Hepatocyte (in vitro differentiated cells): ENCODE results near the gene STK11IP. TPM values are rescaled to one million over a fixed set of nuclear protein-coding genes. Genes with fewer than 3 reads are reported as not detected.

Experiments used
- DNase-seq: peaks from one replicate; pipeline ENCODE4 v3.0.0-alpha.2; 2016; ENCODE audit warnings: low spot score
- H2AFZ ChIP-seq: fragments of 200-600 bp; sonication (generic); 2 replicates; pipeline ENCODE4 v1.6.0; 2016; ENCODE audit warnings: antibody characterized with exemption, mild to moderate bottlenecking
- H3K27ac ChIP-seq: fragments of 200-600 bp; sonication (generic); 2 replicates; pipeline ENCODE4 v1.5.1; 2016; ENCODE audit warnings: mild to moderate bottlenecking
- H3K27me3 ChIP-seq: fragments of 200-600 bp; sonication (generic); 2 replicates; pipeline ENCODE4 v1.6.1; 2016
- H3K36me3 ChIP-seq: fragments of 200-600 bp; sonication (generic); replicated peaks from 2 replicates; pipeline ENCODE4 v1.5.1; 2016; ENCODE audit warnings: low read depth; ENCODE audit not compliant: insufficient read depth
- H3K4me1 ChIP-seq: fragments of 200-600 bp; sonication (generic); 2 replicates; pipeline ENCODE4 v1.5.1; 2016; ENCODE audit warnings: mild to moderate bottlenecking, moderate library complexity; ENCODE audit not compliant: insufficient read depth
- H3K4me2 ChIP-seq: fragments of 200-600 bp; sonication (generic); 2 replicates; pipeline ENCODE4 v1.6.0; 2016
- H3K4me3 ChIP-seq: fragments of 200-600 bp; sonication (generic); 2 replicates; pipeline ENCODE4 v1.5.1; 2016; ENCODE audit warnings: mild to moderate bottlenecking
- H3K79me2 ChIP-seq: fragments of 200-600 bp; sonication (generic); 2 replicates; pipeline ENCODE4 v1.6.0; 2017; ENCODE audit warnings: mild to moderate bottlenecking
- H3K9me2 ChIP-seq: fragments of 200-600 bp; sonication (generic); replicated peaks from 2 replicates; pipeline ENCODE4 v1.6.0; 2017; ENCODE audit warnings: mild to moderate bottlenecking; ENCODE audit not compliant: insufficient read depth
- H3K9me3 ChIP-seq: fragments of 200-600 bp; sonication (generic); 2 replicates; pipeline ENCODE4 v1.5.1; 2016; ENCODE audit warnings: low read depth, mild to moderate bottlenecking
- H4K20me1 ChIP-seq: fragments of 200-600 bp; sonication (generic); 2 replicates; pipeline ENCODE4 v1.6.0; 2016; ENCODE audit warnings: mild to moderate bottlenecking; ENCODE audit not compliant: insufficient read depth, poor library complexity, severe bottlenecking
- EZH2 ChIP-seq: fragments of 200-600 bp; sonication (generic); IDR thresholded peaks from 2 replicates; pipeline ENCODE4 v1.6.1; 2016; ENCODE audit warnings: antibody characterized with exemption, mild to moderate bottlenecking, borderline replicate concordance
- EZH2phosphoT487 ChIP-seq: fragments of 200-600 bp; sonication (generic); IDR thresholded peaks from one replicate; pipeline ENCODE4 v1.6.1; 2018; ENCODE audit warnings: antibody characterized with exemption, mild to moderate bottlenecking, low read depth, moderate library complexity; ENCODE audit not compliant: unreplicated experiment, severe bottlenecking
- WGBS: methylation state at CpG from one replicate; pipeline ENCODE4 v1.1.6; 2016; ENCODE audit warnings: low lambda C conversion rate; ENCODE audit errors: missing lambda C conversion rate; 5-methylcytosine and 5-hydroxymethylcytosine counted together
- polyA plus RNA-seq: library from polyadenylated mRNA; unstranded; fragments of >200 nt; fragmentation: Nextera tagmentation; extraction: Ambion mirVana; gene quantifications from 2 replicates; pipeline ENCODE4 v1.2.1, GENCODE V29; 2016
- total RNA-seq: library from RNA; depleted of rRNA; stranded (reverse); fragments of >200 nt; gene quantifications from 2 replicates; pipeline ENCODE4 v1.2.3, GENCODE V29; 2014
- TF ChIP-seq, protein P1 (sequence below): fragments of 200-600 bp; sonication (generic); IDR thresholded peaks from 2 replicates; pipeline ENCODE4 v1.5.1; 2016; ENCODE audit warnings: antibody characterized with exemption, mild to moderate bottlenecking; ENCODE audit not compliant: poor library complexity

Gene STK11IP
- total and polyA plus RNA-seq, 2 experiments from 2014 or later, result 16.7 to 17.6 TPM

DNA sequence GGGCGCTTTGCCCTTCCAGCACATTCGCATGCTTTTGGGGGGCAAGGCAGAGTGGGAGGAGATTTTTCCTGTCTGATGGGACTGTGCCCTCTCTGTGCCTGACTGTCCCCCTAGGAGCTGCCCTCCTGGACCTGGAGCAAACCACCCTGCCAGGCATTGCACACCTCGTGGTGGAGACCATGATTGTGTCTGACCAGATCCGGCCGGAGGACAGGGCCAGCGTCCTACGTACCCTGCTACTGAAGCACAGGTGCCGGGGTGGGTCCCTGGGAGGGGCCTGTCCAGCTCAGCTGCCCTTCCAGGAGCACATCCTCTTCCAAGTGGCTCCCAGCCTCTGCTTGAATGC is 35.1 kb downstream of the STK11IP start:
- Histone ChIP-seq H3K4me1 (peaks cover 6% of the 10 kb centered on the region), H3K79me2 (no peaks in the 10 kb centered on the region), H2AFZ (no peak overlapping the region), H3K9me3 (no peaks in the 10 kb centered on the region), H3K27me3 (no peaks in the 10 kb centered on the region), H3K36me3 (no peaks in the 10 kb centered on the region), H3K9me2 (no peaks in the 10 kb centered on the region), H3K4me2 (no peak overlapping the region), H3K27ac (no peak overlapping the region), H4K20me1 (no peaks in the 10 kb centered on the region), H3K4me3 (no peak overlapping the region)
- no peak for DNase-seq
- TF ChIP-seq, protein P1, sequence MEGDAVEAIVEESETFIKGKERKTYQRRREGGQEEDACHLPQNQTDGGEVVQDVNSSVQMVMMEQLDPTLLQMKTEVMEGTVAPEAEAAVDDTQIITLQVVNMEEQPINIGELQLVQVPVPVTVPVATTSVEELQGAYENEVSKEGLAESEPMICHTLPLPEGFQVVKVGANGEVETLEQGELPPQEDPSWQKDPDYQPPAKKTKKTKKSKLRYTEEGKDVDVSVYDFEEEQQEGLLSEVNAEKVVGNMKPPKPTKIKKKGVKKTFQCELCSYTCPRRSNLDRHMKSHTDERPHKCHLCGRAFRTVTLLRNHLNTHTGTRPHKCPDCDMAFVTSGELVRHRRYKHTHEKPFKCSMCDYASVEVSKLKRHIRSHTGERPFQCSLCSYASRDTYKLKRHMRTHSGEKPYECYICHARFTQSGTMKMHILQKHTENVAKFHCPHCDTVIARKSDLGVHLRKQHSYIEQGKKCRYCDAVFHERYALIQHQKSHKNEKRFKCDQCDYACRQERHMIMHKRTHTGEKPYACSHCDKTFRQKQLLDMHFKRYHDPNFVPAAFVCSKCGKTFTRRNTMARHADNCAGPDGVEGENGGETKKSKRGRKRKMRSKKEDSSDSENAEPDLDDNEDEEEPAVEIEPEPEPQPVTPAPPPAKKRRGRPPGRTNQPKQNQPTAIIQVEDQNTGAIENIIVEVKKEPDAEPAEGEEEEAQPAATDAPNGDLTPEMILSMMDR, result no peak
- TF ChIP-seq EZH2phosphoT487 (no peak), EZH2 (no peak)
- WGBS, result 92% methylated on average over 8 of the region's 8 CpGs

DNA sequence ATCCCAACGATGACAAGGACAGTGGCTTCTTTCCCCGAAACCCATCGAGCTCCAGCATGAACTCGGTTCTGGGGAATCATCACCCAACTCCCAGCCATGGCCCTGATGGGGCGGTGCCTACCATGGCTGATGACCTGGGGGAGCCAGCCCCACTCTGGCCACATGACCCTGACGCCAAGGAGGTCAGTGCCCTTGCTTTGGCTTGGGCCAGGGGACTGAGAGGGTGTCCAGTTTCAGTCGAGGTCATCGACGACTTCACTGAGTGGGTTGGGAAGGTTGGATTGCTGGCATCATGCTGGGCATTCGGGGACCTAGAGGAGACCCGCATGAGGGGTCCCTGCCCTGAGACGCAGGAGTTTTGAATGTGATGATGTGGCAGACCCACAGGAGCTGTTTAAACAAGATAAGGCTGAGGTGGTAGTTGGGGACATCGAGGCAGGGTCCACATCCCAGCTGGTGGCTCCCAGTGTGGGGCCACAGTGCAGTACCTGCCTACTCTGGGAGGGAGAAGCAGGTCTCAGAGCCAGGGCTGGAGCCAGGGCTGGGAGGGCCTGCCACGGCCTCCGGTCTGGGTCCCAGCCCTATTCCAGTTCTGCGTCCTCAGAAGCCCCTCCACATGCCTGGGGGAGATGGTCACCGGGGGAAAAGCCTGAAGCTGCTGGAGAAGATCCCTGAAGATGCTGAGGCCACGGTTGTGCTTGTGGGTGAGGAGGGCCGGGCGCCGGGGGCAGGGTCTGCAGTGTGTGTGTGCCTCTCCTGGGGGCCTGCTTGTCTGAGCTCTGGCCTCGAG is 35.8 kb downstream of the STK11IP start:
- Histone ChIP-seq H3K27ac (no peak overlapping the region), H3K79me2 (no peaks in the 10 kb centered on the region), H3K27me3 (no peaks in the 10 kb centered on the region), H3K9me3 (no peaks in the 10 kb centered on the region), H2AFZ (no peak overlapping the region), H3K4me1 (no peaks in the 10 kb centered on the region), H3K4me2 (no peak overlapping the region), H3K36me3 (no peaks in the 10 kb centered on the region), H3K9me2 (no peaks in the 10 kb centered on the region), H3K4me3 (no peak overlapping the region), H4K20me1 (no peaks in the 10 kb centered on the region)
- 91% methylated on average over 20 of the region's 22 CpGs for WGBS
- no peak for DNase-seq
- TF ChIP-seq EZH2 (no peak), EZH2phosphoT487 (no peak)
- TF ChIP-seq, protein P1, result no peak

GRCh38 chr2:219634171-219634940 is 36.7 kb downstream of the STK11IP start:
- Histone ChIP-seq H3K4me1 (no peaks in the 10 kb centered on the region), H2AFZ (no peak overlapping the region), H3K36me3 (no peaks in the 10 kb centered on the region), H4K20me1 (no peaks in the 10 kb centered on the region), H3K9me3 (no peaks in the 10 kb centered on the region), H3K4me2 (no peak overlapping the region), H3K79me2 (no peaks in the 10 kb centered on the region), H3K27ac (no peak overlapping the region), H3K9me2 (no peaks in the 10 kb centered on the region), H3K4me3 (no peak overlapping the region), H3K27me3 (no peaks in the 10 kb centered on the region)
- 92% methylated on average over 15 of the region's 15 CpGs for WGBS
- no peak for DNase-seq
- TF ChIP-seq, protein P1, result no peak
- TF ChIP-seq EZH2phosphoT487 (no peak), EZH2 (no peak)
